Measurements from ENCODE around the gene AAGAB. TPM values are rescaled to one million over a fixed set of nuclear protein-coding genes. Genes with fewer than 3 reads are reported as not detected.

AAGAB gene
- total and polyA plus RNA-seq, 12 donors: 12.4 to 63.7 (median 29.2) TPM

DNA sequence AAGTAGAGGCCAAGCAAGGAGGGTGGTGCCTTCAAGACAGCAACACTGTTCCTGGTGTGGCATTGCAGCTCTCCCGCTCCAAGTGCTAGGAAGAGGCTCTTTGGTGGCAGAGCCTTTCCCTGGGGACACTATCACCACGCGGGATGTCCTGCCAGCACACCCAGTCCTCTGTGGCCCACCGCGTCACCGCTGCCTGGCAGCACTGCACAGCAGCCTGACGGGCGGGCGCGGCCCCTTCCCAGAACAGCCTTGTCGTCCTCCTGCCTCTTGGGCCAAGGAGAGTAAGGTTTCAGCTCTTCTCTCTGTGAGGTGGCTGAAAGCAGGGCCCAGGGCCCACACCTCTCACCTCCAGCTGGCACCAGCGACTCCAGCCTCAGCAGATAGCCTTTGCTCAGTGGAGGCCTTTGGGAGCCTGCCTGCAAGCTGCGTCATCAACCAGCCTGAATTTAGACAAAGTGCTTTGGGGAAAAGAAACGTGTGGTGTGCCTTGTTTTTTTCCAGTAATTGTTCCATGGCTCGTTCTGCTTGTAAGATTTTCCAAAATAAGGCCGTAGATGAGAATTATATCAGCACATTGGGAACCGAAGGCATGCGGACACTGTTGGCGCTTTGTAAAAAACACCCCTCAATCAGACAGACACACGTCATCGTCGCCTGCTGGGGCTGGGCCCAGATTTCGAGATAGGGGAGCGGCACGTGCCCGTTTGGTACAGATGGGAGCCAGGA is 65.0 kb downstream of the AAGAB start:
- intact Hi-C loops (cut with DNase I): no loop called here
- WGBS, 4 donors: 86 to 96% (median 94%) methylated on average over 21 to 26 of the region's 26 CpGs
- DNase-seq: peak in 1 of 7 donors; percentile 52
- H3K4me3 ChIP-seq: no peak overlapping the region
- H3K36me3 ChIP-seq (replicated peaks in 1 of 2): peaks cover 0 to 13% of the 10 kb centered on the region in 2 donors
- TF ChIP-seq, protein P1, sequence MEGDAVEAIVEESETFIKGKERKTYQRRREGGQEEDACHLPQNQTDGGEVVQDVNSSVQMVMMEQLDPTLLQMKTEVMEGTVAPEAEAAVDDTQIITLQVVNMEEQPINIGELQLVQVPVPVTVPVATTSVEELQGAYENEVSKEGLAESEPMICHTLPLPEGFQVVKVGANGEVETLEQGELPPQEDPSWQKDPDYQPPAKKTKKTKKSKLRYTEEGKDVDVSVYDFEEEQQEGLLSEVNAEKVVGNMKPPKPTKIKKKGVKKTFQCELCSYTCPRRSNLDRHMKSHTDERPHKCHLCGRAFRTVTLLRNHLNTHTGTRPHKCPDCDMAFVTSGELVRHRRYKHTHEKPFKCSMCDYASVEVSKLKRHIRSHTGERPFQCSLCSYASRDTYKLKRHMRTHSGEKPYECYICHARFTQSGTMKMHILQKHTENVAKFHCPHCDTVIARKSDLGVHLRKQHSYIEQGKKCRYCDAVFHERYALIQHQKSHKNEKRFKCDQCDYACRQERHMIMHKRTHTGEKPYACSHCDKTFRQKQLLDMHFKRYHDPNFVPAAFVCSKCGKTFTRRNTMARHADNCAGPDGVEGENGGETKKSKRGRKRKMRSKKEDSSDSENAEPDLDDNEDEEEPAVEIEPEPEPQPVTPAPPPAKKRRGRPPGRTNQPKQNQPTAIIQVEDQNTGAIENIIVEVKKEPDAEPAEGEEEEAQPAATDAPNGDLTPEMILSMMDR (IDR thresholded peaks at IDR 0.05): no peak
- no peak for TF ChIP-seq POLR2A (IDR thresholded peaks at IDR 0.05)
- H3K27ac ChIP-seq: peak overlapping the region in 2 of 5 donors; percentile 44 to 64
- no peaks in the 10 kb centered on the region for H3K9me3 ChIP-seq (replicated peaks in 1 of 3)
- no peaks in the 10 kb centered on the region for H3K27me3 ChIP-seq
- H3K4me1 ChIP-seq (replicated peaks in 1 of 2): peaks cover 9 to 17% of the 10 kb centered on the region in 2 donors

DNA sequence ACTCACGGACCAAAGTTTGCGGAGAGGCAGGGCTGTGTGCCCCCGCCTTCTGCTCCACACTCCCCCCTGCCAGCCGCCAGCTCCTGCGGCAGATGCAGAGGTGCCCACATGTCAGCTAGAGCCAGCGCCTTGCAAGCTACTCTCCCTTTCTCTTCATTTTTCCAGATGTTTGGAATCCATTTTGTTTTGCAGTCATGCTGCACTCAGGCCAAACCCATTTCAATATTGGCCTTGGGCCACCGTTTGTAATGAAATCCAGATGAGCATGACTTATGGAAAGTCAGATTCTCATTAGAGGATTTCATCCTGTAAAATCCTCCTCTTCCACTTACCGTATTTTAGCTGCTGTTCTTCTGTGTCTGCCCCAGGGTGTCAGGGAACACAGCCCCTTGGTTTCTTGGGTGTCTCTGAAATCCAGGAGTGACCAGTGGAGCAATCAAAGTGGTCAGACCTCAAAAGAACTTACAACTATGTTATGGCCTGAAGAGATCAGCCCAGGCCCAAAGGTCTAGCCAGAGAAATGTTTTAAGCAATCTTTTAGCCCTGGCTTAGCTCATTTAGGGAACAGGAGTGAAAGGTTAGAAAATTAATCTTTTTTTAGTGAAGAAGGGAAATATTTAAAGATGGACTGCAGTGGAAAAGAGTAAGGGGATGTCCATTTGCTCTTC is 65.8 kb downstream of the AAGAB start:
- intact Hi-C loops (cut with DNase I): no loop called here
- H3K36me3 ChIP-seq (replicated peaks in 1 of 2): peaks cover 0 to 13% of the 10 kb centered on the region in 2 donors
- WGBS, 4 donors: 79 to 87% (median 81%) methylated on average over 8 of the region's 8 CpGs

DNA sequence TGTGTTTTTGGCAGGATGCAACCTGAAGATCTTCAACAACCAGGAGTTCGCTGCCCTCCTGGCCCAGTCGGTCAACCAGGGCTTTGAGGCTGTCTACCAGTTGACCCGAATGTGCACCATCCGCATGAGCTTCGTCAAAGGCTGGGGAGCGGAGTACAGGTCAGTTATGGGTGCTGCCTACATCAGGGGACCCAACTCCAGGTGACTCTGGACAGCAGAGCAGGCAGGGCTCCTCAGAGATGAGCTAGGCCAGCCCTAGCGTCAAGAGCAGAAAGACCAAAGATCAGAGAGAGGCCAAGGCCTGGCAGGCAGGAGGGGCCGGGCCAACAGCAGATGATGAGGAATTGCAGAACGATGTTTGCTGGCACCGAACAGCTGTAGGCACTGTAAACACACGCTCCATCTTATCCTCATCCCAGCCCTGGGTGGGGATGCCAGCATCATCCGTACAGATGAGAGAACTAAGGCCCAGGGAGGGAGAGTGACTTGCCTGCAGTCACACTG is 67.1 kb downstream of the AAGAB start:
- H3K27ac ChIP-seq: peak overlapping the region in 1 of 5 donors; percentile 75
- no peaks in the 10 kb centered on the region for H3K27me3 ChIP-seq
- DNase-seq: no peak
- WGBS, 4 donors: 96 to 98% (median 97%) methylated on average over 5 to 12 of the region's 12 CpGs
- H3K4me1 ChIP-seq (replicated peaks in 1 of 2): peaks cover 9 to 17% of the 10 kb centered on the region in 2 donors
- H3K4me3 ChIP-seq: no peak overlapping the region
- peaks cover 0 to 13% of the 10 kb centered on the region in 2 donors for H3K36me3 ChIP-seq (replicated peaks in 1 of 2)
- TF ChIP-seq, protein P1 (IDR thresholded peaks at IDR 0.05): no peak
- TF ChIP-seq POLR2A (IDR thresholded peaks at IDR 0.05): no peak
- intact Hi-C loops (cut with DNase I): no loop called here
- no peaks in the 10 kb centered on the region for H3K9me3 ChIP-seq (replicated peaks in 1 of 3)

More for the DNA sequence above, 65.8 kb downstream of the AAGAB start:
- H3K4me1 ChIP-seq (replicated peaks in 1 of 2): peaks cover 9 to 17% of the 10 kb centered on the region in 2 donors
- no peaks in the 10 kb centered on the region for H3K27me3 ChIP-seq
- DNase-seq: peak in 1 of 7 donors; percentile 54
- no peak for TF ChIP-seq POLR2A (IDR thresholded peaks at IDR 0.05)
- TF ChIP-seq, protein P1 (IDR thresholded peaks at IDR 0.05): no peak
- no peak overlapping the region for H3K4me3 ChIP-seq
- H3K9me3 ChIP-seq (replicated peaks in 1 of 3): no peaks in the 10 kb centered on the region
- H3K27ac ChIP-seq: peak overlapping the region in 2 of 5 donors; percentile 44 to 64

DNA sequence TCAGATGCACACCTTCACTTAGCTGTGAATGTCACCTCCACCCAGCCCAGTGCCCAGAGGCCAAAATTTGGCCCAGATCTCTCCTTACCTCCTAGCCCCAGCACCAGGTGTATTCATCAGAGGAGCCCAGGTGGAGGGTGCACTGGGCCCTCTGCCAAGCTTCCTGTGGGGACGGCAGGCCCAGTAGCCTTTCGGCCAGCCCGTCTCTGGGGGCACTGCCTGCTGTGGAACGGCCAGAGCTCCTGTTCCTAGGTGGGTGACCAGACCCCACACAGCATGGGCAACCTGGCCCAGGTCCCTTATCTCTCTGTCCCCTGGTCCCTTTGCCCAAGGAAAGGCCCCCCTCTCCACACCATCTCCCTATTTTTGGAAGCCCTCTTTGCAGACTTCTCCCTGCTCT is 67.8 kb downstream of the AAGAB start:
- intact Hi-C loops (cut with DNase I): no loop called here
- Histone ChIP-seq H3K9me3 (replicated peaks in 1 of 3) (no peaks in the 10 kb centered on the region), H3K36me3 (replicated peaks in 1 of 2) (peaks cover 0 to 13% of the 10 kb centered on the region in 2 donors), H3K4me3 (no peak overlapping the region), H3K27ac (peak overlapping the region in 1 of 5 donors; percentile 75), H3K4me1 (replicated peaks in 1 of 2) (peaks cover 9 to 17% of the 10 kb centered on the region in 2 donors), H3K27me3 (no peaks in the 10 kb centered on the region)
- whole genome bisulfite sequencing, 4 donors: 75 to 81% (median 80%) methylated on average over 1 to 4 of the region's 4 CpGs
- no peak for DNase-seq
- TF ChIP-seq POLR2A (IDR thresholded peaks at IDR 0.05): no peak
- TF ChIP-seq, protein P1 (IDR thresholded peaks at IDR 0.05): no peak
